ENCODE results near the gene DCTD. TPM values are rescaled to one million over a fixed set of nuclear protein-coding genes. Genes with fewer than 3 reads are reported as not detected.
A peak's percentile ranks its signal among the peaks of the same experiment; 100 is the strongest.

Gene DCTD
- total and polyA plus RNA-seq, 10 of the 15 experiments (the other 5 are each of a cell fraction or from before 2014, with no cell fraction given): 37.8 to 137 (median 92.1) TPM

- ChIA-PET RAD21 (ENCODE audit: unreplicated experiment) (no interaction called here), CTCF (interaction anchor here (0.9 to 5.9 kb wide), 4 partner anchors 9 to 368 kb away, joined by 3 to 85 read pairs (median 4); no protein-coding TSS in a partner anchor), SMC1A (ENCODE audit: uncharacterized antibody, unreplicated experiment) (interaction anchor here (7.8 kb wide), 1 partner anchor 10 kb away, joined by 37 read pairs; no protein-coding TSS in a partner anchor), POLR2A (no interaction called here)
- no peaks in the 10 kb centered on the region for H3K27me3 ChIP-seq (replicated peaks in 1 of 2; ENCODE audit: control insufficient read depth in 2 of 2, insufficient read depth in 2 of 2, low read length in 1 of 2)
- H3K9ac ChIP-seq (ENCODE audit: control insufficient read depth, insufficient read depth, low read length): no peak overlapping the region
- no peaks in the 10 kb centered on the region for H3K9me3 ChIP-seq (replicated peaks; ENCODE audit: control insufficient read depth, insufficient read depth, low read length)
- peaks cover 34% of the 10 kb centered on the region for H3K79me2 ChIP-seq (ENCODE audit: control insufficient read depth, insufficient read depth, low read length)
- peak overlapping the region; percentile 19; the same call in 1 of the 2 replicates for H3K4me2 ChIP-seq (ENCODE audit: control insufficient read depth, insufficient read depth)
- DNase-seq (ENCODE audit: low read depth, low spot score) (no peak), ATAC-seq (no peak), FAIRE-seq (no peak)
- H3K4me1 ChIP-seq (ENCODE audit: control insufficient read depth, insufficient read depth, low read length): peaks cover 10% of the 10 kb centered on the region
- H3K4me3 ChIP-seq: no peak overlapping the region
- no peak overlapping the region for H2AFZ ChIP-seq (ENCODE audit: control insufficient read depth, low read depth, low read length)
- no peak overlapping the region for H3K27ac ChIP-seq (ENCODE audit: control insufficient read depth, insufficient read depth)
- in situ Hi-C loops (cut with MboI): no loop called here
- intact Hi-C loops (cut with micrococcal nuclease; ENCODE audit: unreplicated experiment): no loop called here
- peaks cover 5 to 23% of the 10 kb centered on the region in 2 experiments for H3K36me3 ChIP-seq (ENCODE audit: control insufficient read depth in 2 of 2, insufficient read depth in 2 of 2, low read length in 1 of 2)
- H4K20me1 ChIP-seq (ENCODE audit: control insufficient read depth, insufficient read depth): no peaks in the 10 kb centered on the region
- no TSS peak for BruUV-seq (replicated peaks)
- WGBS (ENCODE audit: insufficient coverage, insufficient replicate concordance, low lambda C conversion rate, missing lambda C conversion rate): 97% methylated on average over 2 of the region's 2 CpGs
- TF ChIP-seq NFYB (IDR thresholded peaks at IDR 0.05; ENCODE audit: insufficient read depth, low read depth, low read length) (no peak), TARDBP (IDR thresholded peaks at IDR 0.05; ENCODE audit: borderline replicate concordance) (no peak), ZBTB11 (CRISPR knock-in tag; IDR thresholded peaks at IDR 0.05) (no peak), CEBPZ (IDR thresholded peaks at IDR 0.05; ENCODE audit: low read depth, low read length) (no peak), MEF2A (IDR thresholded peaks at IDR 0.05; ENCODE audit: insufficient read depth, low read depth, low read length) (no peak), MLLT1 (IDR thresholded peaks at IDR 0.05) (no peak), CBX3 (IDR thresholded peaks at IDR 0.05; ENCODE audit: borderline replicate concordance, low read depth) (no peak), REST (IDR thresholded peaks at IDR 0.05; ENCODE audit: low read depth, low read length) (no peak), EED (IDR thresholded peaks at IDR 0.05; ENCODE audit: low read depth) (no peak), ATF7 (IDR thresholded peaks at IDR 0.05; ENCODE audit: low read depth) (no peak), RUNX3 (IDR thresholded peaks at IDR 0.05; ENCODE audit: low read length) (no peak), ZNF207 (IDR thresholded peaks at IDR 0.05; ENCODE audit: borderline replicate concordance) (no peak), RBBP5 (conservative IDR thresholded peaks at IDR 0.05) (no peak)
Measured at GRCh38 chr4:182913621-182914020, 3.6 kb downstream of the DCTD start.
